PC-9 (cell line): ENCODE measurements around the gene PRDM15.

Experiments used
- CTCF ChIP-seq: fragments of 200-600 bp; sonication (generic); conservative IDR thresholded peaks from 2 replicates; pipeline ENCODE4 v1.6.1; 2017; ENCODE audit warnings: mixed run types, antibody characterized with exemption, mild to moderate bottlenecking, moderate library complexity
- EZH2 ChIP-seq: fragments of 200-600 bp; sonication (generic); IDR thresholded peaks from 2 replicates; pipeline ENCODE4 v1.8.0; 2017; ENCODE audit warnings: antibody characterized with exemption, low read depth

- TF ChIP-seq CTCF (no peak), EZH2 (no peak)
Observed at GRCh38 chr21:41859297-41859980, 19.7 kb downstream of the PRDM15 start.
